HCT116 (cell line): ENCODE results near the gene INMT. TPM values are rescaled to one million over a fixed set of nuclear protein-coding genes. Genes with fewer than 3 reads are reported as not detected.

Experiments
- ATAC-seq: fragments of 200-7000 bp; cut with Tn5 transposase; 2 replicates; pipeline ENCODE4 v1.9.1; 2020; ENCODE audit warnings: mild to moderate bottlenecking, moderate library complexity
- BruUV-seq: library from RNA; stranded (reverse); fragments of 400-500 nt; replicated peaks from 2 replicates; lab custom pipeline; 2021; lab: Mats Ljungman, UMichigan
- CTCF ChIA-PET: fragments of 300-600 bp; sonication (Branson Sonifier 250); formaldehyde crosslinking; loops from one replicate; lab custom pipeline; 2021; ENCODE audit warnings: antibody characterized with exemption; lab: Charles Lee
- POLR2A ChIA-PET: fragments of 300-600, 350-600 bp; sonication (Branson Sonifier 250); formaldehyde crosslinking; loops from one replicate; lab custom pipeline; 2021; ENCODE audit warnings: antibody characterized with exemption; lab: Charles Lee
- RAD21 ChIA-PET, 2 experiments: fragments of 300-600 bp; sonication (Branson Sonifier 250); formaldehyde crosslinking; loops; one replicate each; lab custom pipeline; 2023; ENCODE audit warnings: low total read pairs in 2 of 2; ENCODE audit not compliant: uncharacterized antibody in 2 of 2, unreplicated experiment in 2 of 2, low non-redundant PET in 1 of 2; lab: Charles Lee
- DNase-seq: peaks from one replicate; pipeline ENCODE4 v3.0.0-alpha.2; 2010; ENCODE audit warnings: low read depth, low spot score
- H2AFZ ChIP-seq: fragments of 200-600 bp; shearing (Covaris generic), sonication (generic); 2 replicates; pipeline ENCODE4 v1.6.1; 2017; ENCODE audit warnings: low read depth, mixed run types, mixed read lengths, antibody characterized with exemption, low read length; ENCODE audit not compliant: poor library complexity, severe bottlenecking
- H3K27ac ChIP-seq: 2 replicates; pipeline ENCODE4 v1.5.1; 2012; ENCODE audit warnings: low read depth, low read length
- H3K27me3 ChIP-seq: fragments of 200-600 bp; sonication (generic); 2 replicates; pipeline ENCODE4 v1.6.1; 2016; ENCODE audit warnings: mixed run types, low read length, mixed read lengths; ENCODE audit not compliant: insufficient read depth
- H3K36me3 ChIP-seq, 2 experiments: fragments of 200-500 bp in 1 of 2; fragments of 200-600 bp in 1 of 2; sonication (Bioruptor generic) in 1 of 2; sonication (generic) in 1 of 2; 2 replicates each; pipeline versions ENCODE4 v1.5.1 to v1.6.1; 2014 to 2016; ENCODE audit warnings: low read length in 2 of 2, inconsistent platforms in 1 of 2, mixed read lengths in 1 of 2, mixed run types in 1 of 2; ENCODE audit not compliant: insufficient read depth in 2 of 2, control insufficient read depth in 1 of 2
- H3K4me1 ChIP-seq, 2 experiments: fragments of 200-600 bp in 1 of 2; sonication (generic) in 1 of 2; 2 replicates each; pipeline versions ENCODE4 v1.5.1 to v1.6.1; 2012 to 2017; ENCODE audit warnings: low read length in 2 of 2, inconsistent platforms in 1 of 2, mild to moderate bottlenecking in 1 of 2, mixed read lengths in 1 of 2, mixed run types in 1 of 2, moderate library complexity in 1 of 2; ENCODE audit not compliant: insufficient read depth in 2 of 2, control insufficient read depth in 1 of 2
- H3K4me2 ChIP-seq: fragments of 200-600 bp; sonication (generic); 2 replicates; pipeline ENCODE4 v1.6.1; 2017; ENCODE audit warnings: mixed run types, low read length, mixed read lengths
- H3K4me3 ChIP-seq, 2 experiments: fragments of 200-600 bp in 1 of 2; sonication (generic) in 1 of 2; replicated peaks in 1 of 2; 2 replicates each; pipeline ENCODE4 v1.5.1; 2011 to 2016; ENCODE audit warnings: low read length in 2 of 2, control low read depth in 1 of 2, low read depth in 1 of 2, mild to moderate bottlenecking in 1 of 2, mixed read lengths in 1 of 2, mixed run types in 1 of 2
- H3K79me2 ChIP-seq: fragments of 200-600 bp; sonication (generic); 2 replicates; pipeline ENCODE4 v1.6.1; 2017; ENCODE audit warnings: mild to moderate bottlenecking, mixed run types, low read length, moderate library complexity, mixed read lengths; ENCODE audit not compliant: insufficient read depth
- H3K9ac ChIP-seq: fragments of 200-600 bp; sonication (generic); 2 replicates; pipeline ENCODE4 v1.6.1; 2016; ENCODE audit warnings: low read length, mixed read lengths
- H3K9me2 ChIP-seq: fragments of 200-600 bp; sonication (generic), shearing (Covaris generic); 2 replicates; pipeline ENCODE4 v1.6.1; 2017; ENCODE audit warnings: mixed run types, mild to moderate bottlenecking, moderate library complexity; ENCODE audit not compliant: insufficient read depth
- H3K9me3 ChIP-seq, 2 experiments: fragments of 200-500 bp in 1 of 2; fragments of 200-600 bp in 1 of 2; sonication (Bioruptor generic) in 1 of 2; sonication (generic) in 1 of 2; 2 replicates each; pipeline ENCODE4 v1.6.1; 2014 to 2017; ENCODE audit warnings: low read length in 2 of 2, mixed read lengths in 2 of 2, inconsistent platforms in 1 of 2, low read depth in 1 of 2, mild to moderate bottlenecking in 1 of 2, mixed run types in 1 of 2, moderate library complexity in 1 of 2; ENCODE audit not compliant: control insufficient read depth in 1 of 2, insufficient read depth in 1 of 2
- H4K20me1 ChIP-seq: fragments of 200-600 bp; sonication (generic), shearing (Covaris generic); 2 replicates; pipeline ENCODE4 v1.6.1; 2017; ENCODE audit warnings: mixed run types, mild to moderate bottlenecking, moderate library complexity; ENCODE audit not compliant: insufficient read depth
- CEBPB ChIP-seq: IDR thresholded peaks from 2 replicates; pipeline ENCODE4 v1.6.1; 2012; ENCODE audit warnings: low read depth
- ELF1 ChIP-seq: IDR thresholded peaks from 2 replicates; pipeline ENCODE4 v1.6.1; 2012; ENCODE audit warnings: low read depth, borderline replicate concordance
- EZH2 ChIP-seq: fragments of 200-600 bp; sonication (generic); IDR thresholded peaks from 2 replicates; pipeline ENCODE4 v1.6.1; 2017; ENCODE audit warnings: antibody characterized with exemption, mixed run types
- EZH2phosphoT487 ChIP-seq: fragments of 200-600 bp; IDR thresholded peaks from 2 replicates; pipeline ENCODE4 v1.6.1; 2018; ENCODE audit warnings: antibody characterized with exemption, borderline replicate concordance
- RAD21 ChIP-seq: IDR thresholded peaks from 2 replicates; pipeline ENCODE4 v1.6.1; 2012; ENCODE audit warnings: low read depth, mild to moderate bottlenecking
- SRF ChIP-seq: IDR thresholded peaks from 2 replicates; pipeline ENCODE4 v1.6.1; 2012; ENCODE audit warnings: low read depth
- YY1 ChIP-seq: IDR thresholded peaks from 2 replicates; pipeline ENCODE4 v1.6.1; 2011; ENCODE audit warnings: low read length, low read depth, moderate library complexity, mild to moderate bottlenecking; ENCODE audit not compliant: insufficient replicate concordance; ENCODE audit errors: extremely low read depth
- ZFX ChIP-seq: fragments of 450-650 bp; IDR thresholded peaks from 2 replicates; pipeline ENCODE4 v1.6.1; 2017
- intact Hi-C: fragments of 100-400 bp; cut with micrococcal nuclease; formaldehyde crosslinking; loops from 2 replicates; pipeline ENCODE4 v1.10.0; 2022
- total RNA-seq: library from RNA; stranded (reverse); gene quantifications from one replicate; pipeline ENCODE4 v1.2.1, GENCODE V29; 2021; ENCODE audit not compliant: unreplicated experiment

Gene INMT
- total RNA-seq, 1 experiment from 2014 or later = 0.32 TPM

GRCh38 chr7:30797176-30798040 lies 45.5 kb downstream of the INMT start:
- no peak for TF ChIP-seq YY1
- no peak for TF ChIP-seq CEBPB
- TF ChIP-seq SRF = no peak
- no peak for TF ChIP-seq RAD21
- TF ChIP-seq EZH2 = no peak
- TF ChIP-seq ELF1 = no peak
- no peak for TF ChIP-seq EZH2phosphoT487
- TF ChIP-seq ZFX = no peak
- Histone ChIP-seq H3K27me3 (no peaks in the 10 kb centered on the region), H3K27ac (no peak overlapping the region), H2AFZ (no peak overlapping the region), H3K4me1 (peaks cover 0 to 22% of the 10 kb centered on the region in 2 experiments; a peak in 3 of 4 replicates), H4K20me1 (no peaks in the 10 kb centered on the region), H3K9me3 (no peaks in the 10 kb centered on the region), H3K36me3 (peaks cover 0 to 3% of the 10 kb centered on the region in 2 experiments; a peak in 1 of 4 replicates), H3K4me2 (no peak overlapping the region), H3K79me2 (no peaks in the 10 kb centered on the region), H3K9me2 (no peaks in the 10 kb centered on the region), H3K9ac (no peak overlapping the region), H3K4me3 (no peak overlapping the region)
- no TSS peak for BruUV-seq
- CTCF ChIA-PET = no interaction called here
- POLR2A ChIA-PET = no interaction called here
- RAD21 ChIA-PET = no interaction called here
- DNase-seq (no peak), ATAC-seq (no peak)
- intact Hi-C loops = no loop called here
